GM21367 (cell line): Measurements from ENCODE around the gene SPEM1.

ENCODE experiments used
- ATAC-seq: cut with Tn5 transposase; IDR thresholded peaks from one replicate; pipeline ENCODE4 v1.9.1; 2021; ENCODE audit not compliant: unreplicated experiment

Gene SPEM1

GRCh38 chr17:7396147-7396546 lies 24.0 kb upstream of the SPEM1 start:
- no peak for ATAC-seq

DNA sequence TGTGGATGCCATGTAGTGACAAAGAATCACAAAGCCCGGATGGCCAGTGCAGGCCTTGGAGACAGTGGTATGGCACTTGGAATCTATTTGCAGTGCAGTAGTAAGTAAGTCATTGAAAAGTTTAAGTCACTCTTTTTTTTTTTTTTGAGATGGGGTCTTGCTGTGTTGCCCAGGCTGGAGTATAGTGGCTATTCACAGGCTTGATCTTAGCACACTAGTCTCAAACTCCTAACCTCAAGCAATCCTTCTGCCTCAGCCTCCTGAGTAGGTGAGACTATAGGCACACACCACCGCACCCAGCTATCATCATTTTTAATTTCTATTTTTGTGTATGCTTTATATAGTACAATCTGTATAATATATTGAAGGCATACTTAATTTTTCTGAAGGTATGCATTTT lies 21.5 kb upstream of the SPEM1 start:
- no peak for ATAC-seq

DNA sequence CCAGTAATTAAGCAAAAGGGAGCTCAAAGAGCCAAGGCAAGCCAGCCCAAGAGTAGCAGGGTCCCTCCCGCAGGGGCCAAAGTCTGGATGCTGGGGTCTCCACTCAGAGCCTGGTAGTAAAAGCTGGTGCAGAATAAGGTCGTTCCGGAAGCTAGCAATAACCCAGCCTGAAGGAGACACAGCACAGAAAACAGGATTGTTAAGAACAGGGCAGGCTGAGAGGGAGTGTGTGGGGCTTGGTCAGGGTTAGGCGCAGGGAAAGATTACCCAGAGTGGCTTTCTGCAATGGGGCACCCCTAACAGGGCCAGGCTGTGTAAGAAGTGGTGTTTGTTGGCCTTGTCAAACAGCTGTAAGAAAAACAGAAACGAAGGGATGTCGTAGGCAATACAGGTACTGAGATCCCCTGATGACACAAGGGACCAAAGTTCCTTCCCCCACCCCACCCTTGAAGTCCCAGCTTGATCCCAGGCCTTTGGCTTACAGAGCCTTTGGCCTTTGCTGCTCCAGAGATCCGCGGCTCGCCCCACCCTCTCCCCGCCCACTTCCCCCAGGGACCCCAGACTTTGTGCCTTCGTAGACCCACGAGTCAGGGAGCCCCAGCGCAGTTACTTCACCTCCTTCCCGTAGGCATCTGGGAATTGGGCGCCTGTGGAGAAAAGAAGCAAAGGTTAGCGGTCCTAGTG lies 16.9 kb upstream of the SPEM1 start:
- no peak for ATAC-seq

- no peak for ATAC-seq
These were observed 16.5 kb upstream of the SPEM1 start for GRCh38 chr17:7403727-7403976.

DNA sequence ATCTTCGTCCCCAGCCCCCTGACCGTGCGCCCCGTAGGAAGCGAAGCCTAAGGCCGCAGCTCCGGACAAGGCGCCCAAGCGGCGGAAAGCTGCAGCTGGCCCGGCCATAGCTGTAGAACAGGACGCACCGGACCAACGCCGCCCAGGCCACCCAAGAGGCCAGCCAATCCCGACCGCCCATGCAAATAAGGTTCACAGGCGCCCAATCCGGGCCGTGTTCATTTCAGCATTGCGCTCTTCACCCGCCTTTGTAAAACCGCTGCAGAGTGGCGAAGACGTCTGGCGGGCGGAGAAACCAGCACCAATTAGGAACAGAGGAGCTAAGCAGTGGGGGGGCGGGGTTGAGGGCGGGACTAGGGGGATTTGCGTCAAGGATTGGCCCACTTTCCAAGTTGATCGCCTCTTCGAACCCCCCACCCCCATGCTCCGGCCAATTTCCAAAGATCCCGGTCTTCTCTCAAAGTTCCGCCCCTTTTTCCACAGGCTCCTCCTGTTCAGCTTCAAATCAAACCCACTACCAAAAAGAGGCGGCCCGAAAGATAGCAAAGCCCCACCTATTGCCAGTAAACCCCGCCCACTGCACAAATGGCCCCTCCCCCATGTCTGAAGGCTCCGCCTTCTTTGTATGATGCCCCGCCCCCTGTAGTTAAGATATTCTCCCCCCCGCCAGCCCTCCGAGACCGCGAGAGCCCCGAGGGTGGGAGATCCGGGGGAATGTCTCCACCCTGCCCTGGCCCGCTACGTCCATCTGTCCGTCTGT lies 16.0 kb upstream of the SPEM1 start, which contains the start of gene TMEM256:
TSS of gene TMEM256 (minus strand) at position 121 of the 760 bp plus-strand sequence. CDS start at position 108, 13 bp downstream.
- peak; percentile 90 for ATAC-seq

- ATAC-seq = no peak
These were observed 15.3 kb upstream of the SPEM1 start for GRCh38 chr17:7404737-7405349.

DNA sequence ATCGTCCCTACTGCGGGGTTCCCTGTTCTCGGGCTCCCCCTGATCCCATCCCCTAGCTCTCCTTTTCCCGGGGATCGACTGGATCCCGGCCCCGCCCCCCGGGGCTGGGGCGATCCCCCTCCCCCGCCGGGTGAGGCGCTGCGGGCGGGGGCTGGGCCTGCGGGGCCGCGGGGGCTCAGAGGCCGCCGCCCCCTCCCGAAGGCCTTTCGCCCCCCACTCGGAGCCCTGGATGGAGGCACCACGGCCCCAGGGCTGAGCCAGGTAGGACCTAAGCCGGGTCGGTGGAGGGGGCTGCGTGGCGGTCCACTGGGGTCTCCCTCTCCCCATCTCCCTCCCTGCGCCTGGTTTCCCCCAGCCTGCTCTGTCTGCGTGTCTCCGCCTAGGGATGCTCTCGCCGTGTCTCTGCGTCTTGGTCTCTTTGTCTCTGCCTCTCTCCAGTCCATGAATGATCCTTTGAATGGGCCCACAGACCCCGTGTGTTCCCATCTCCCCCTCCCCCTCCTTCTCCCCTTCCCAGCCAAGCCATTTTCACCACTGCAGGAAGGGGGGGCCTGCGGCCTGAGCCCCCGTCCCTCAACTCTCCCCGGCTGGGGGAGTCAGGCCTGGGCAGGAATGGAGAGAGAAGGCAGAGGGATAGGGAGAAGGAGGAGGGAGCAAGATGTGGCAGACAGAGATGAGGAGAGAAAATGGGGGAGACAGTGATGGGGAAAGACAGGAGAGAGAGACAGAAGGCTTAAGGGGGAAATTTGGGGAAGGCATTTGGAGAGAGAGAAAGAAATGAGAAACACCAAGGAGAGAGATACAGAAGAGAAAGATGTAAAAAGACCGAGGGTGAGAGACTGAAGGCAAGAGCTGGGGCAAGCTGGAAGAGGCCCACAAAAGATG lies 14.5 kb upstream of the SPEM1 start:
- ATAC-seq = no peak

GRCh38 chr17:7406235-7406825 lies 13.8 kb upstream of the SPEM1 start:
- ATAC-seq = no peak

DNA sequence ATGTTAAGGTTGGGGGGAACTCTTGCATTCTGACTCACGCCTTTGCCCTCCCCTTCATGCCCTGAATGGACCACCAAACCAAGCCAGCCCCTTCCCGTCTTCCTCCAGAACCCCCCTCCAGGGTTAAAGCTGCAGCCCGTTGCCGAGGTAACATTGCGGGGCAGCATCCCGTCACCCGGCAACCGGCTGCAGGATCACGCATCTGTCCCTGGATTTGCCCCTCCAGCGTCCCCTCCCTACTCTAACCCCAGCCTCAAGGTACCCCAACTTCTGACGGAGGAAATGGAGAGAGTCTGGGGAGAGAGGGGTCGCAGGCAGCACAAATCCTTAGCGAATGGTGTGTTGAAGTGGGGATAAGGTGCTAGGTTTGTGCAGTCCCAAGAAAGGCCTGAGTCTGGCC lies 13.0 kb upstream of the SPEM1 start:
- ATAC-seq = no peak

GRCh38 chr17:7407485-7408251 lies 12.5 kb upstream of the SPEM1 start, which contains the start of gene NLGN2:
Gene NLGN2, plus strand, starts transcription at chr17:7407845. Its CDS starts 411 bp downstream, at chr17:7408256.
- no peak for ATAC-seq

- no peak for ATAC-seq
These were observed 11.8 kb upstream of the SPEM1 start for GRCh38 chr17:7408252-7408727.

- ATAC-seq = no peak
These were observed 11.3 kb upstream of the SPEM1 start for GRCh38 chr17:7408863-7409262.

DNA sequence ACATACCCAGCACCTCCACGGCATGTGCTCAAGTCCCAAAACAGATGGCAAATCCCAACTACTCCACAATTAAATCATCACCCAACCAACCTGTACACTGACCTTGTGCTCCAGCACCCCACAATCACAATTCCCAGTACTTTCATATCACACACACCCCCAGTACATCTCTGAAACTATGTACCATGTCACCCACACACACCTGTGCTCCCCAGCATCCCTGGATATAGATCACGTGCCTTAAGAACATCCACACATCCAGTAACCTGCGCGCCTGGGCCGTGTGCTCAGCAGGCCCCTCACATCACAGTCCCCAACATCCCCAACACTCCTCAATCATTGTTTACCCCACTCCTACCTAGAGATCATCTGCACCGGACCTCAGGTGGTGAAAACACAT lies 10.4 kb upstream of the SPEM1 start:
- ATAC-seq = no peak

DNA sequence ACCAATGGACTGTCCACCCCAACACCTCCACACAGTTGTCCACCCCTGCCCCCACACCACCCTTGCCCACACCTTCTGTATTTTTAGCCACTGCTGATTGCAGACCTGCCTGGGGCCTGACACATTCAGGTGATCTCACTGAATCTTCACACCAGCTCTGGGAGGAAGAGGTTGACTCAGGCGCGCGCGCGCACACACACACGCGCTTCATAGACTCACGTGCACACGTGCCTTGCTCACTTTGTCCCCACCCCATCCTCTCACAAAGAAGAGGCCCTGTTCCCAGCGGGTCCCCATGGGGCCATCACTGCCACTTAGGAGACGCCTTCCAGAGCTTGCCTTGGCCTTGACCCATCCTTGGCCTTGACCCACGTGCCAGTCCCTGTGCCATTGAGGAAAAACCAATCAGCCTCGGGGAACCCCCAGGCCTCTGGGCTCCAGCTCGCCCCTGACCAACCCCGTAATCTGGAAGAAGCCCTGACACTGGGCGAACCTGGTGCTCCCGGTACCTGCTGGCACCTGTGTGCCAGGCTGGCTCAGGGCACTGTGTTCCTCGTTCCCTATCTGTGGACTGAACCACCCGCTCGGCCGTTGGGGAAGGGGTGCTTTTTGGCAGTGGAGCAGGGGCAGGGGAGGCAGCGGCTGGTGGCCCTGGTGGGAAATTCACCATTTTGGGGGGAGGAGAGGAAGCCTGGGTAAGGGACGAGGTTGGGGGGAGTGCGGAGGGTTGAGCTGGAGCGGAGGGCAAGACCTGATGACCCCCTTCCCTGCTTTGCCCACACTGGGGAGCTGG lies 9.3 kb upstream of the SPEM1 start:
- no peak for ATAC-seq

DNA sequence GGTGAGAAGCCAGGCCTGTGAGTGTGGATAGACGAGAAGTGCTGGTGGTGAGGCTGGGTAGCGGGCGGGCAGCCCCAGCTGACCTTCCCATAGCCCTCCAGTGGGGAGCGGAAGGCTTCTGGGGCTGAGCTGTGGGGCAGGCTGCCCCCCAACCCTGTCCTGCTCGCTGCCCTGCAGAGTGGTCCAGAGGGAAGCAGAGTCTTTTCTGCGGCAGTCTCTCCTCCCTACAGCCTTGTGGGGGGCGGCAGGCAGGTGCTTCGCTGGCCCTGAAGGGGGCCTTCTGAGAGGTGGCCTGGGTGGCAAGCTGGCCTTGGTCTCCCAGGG lies 8.7 kb upstream of the SPEM1 start:
- no peak for ATAC-seq

DNA sequence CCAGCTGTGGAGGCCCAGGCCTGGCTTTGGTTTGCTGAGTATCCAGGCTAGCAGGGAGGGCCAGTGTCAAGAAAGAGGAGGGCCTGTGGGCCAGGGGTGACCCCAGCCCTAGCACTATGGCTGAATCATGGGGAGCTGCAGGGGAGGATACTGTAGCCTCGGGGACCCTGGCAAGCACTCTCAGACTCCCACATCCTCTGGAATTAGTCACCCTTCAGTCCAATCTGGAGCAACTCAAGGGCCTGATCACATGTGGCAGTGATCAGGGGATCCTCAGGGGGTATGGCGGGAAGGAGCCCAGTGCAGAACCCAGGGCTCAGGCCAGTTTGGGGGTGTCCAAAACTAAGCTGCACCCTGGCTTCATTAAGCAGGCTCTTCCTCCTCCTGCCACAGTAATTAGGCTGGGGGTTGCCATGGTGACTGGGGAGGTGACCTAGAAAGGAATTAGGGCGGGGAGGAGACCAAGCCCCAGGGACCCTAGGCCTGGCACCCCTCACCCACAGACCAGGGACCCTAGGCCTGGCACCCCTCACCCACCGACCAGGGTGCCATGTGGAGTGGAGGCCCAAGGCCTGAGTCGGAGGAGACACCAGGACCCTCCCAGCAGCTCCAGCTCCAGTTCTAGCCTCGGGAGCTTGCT lies 6.7 kb upstream of the SPEM1 start:
- ATAC-seq = no peak

DNA sequence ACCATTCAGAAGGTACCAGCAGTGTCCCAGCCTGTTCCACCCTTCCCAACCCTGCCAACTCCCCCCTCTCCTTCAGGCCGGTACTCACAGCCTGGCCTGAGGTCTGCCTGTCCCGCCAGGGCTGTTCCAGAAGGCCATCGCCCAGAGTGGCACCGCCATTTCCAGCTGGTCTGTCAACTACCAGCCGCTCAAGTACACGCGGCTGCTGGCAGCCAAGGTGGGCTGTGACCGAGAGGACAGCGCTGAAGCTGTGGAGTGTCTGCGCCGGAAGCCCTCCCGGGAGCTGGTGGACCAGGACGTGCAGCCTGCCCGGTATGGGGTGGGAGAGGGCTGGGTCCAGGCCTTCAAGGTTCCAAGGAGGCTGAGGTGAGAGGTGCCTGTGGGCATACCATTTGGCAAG lies 5.3 kb upstream of the SPEM1 start:
- ATAC-seq = no peak

DNA sequence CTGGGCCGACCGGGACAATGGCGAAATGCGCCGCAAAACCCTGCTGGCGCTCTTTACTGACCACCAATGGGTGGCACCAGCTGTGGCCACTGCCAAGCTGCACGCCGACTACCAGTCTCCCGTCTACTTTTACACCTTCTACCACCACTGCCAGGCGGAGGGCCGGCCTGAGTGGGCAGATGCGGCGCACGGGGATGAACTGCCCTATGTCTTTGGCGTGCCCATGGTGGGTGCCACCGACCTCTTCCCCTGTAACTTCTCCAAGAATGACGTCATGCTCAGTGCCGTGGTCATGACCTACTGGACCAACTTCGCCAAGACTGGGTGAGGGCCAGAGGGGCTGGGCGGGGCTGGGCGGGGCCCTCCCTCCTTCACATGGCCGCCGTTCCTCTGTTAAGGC lies 4.3 kb upstream of the SPEM1 start:
- ATAC-seq = no peak

DNA sequence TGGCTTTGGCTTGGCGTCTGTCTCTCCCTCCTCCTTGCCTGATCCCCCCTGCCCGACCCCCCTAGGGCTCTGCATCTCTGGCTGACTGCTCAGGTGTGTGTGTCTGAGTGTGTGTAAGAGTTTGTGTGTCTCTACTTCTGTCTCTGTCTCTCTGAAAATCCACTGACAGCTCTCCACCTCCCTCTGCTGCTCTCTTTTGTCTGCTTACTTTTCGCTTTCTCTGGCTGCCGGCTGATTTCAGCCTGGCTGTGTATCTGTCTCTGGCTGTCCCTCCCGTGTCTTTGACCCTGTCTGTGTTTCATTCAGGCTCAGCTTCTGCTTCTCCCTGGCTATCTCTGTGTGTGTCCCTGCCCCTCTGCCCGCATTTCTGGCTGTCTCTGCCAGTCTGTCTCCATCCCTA lies 3.8 kb upstream of the SPEM1 start:
- ATAC-seq = no peak
